PC-9 (cell line): ENCODE data around the gene RFTN1.

Source experiments
- EZH2 ChIP-seq: fragments of 200-600 bp; sonication (generic); IDR thresholded peaks from 2 replicates; pipeline ENCODE4 v1.8.0; 2017; ENCODE audit warnings: antibody characterized with exemption, low read depth
- TF ChIP-seq, protein P1 (sequence below): fragments of 200-600 bp; sonication (generic); conservative IDR thresholded peaks from 2 replicates; pipeline ENCODE4 v1.6.1; 2017; ENCODE audit warnings: mixed run types, antibody characterized with exemption, mild to moderate bottlenecking, moderate library complexity

DNA sequence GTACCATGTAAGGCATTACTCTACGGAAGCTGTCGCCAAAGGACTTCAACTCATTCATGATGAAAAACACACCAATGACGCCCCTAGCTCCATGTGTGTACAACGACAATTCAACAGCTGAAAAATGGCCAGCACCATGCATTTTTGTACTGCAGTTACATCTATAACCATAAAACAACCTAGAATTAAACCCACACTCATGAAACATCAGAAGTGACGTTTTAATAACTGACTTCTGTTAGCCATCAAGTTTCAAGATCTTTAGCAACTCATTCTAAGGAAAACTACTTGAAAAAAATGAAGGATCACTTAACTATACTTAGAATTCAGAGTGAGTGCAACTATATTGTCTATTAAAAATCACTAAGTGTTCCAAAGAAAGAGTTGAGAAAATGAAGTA, 84.9 kb downstream of the RFTN1 start:
- TF ChIP-seq, protein P1, sequence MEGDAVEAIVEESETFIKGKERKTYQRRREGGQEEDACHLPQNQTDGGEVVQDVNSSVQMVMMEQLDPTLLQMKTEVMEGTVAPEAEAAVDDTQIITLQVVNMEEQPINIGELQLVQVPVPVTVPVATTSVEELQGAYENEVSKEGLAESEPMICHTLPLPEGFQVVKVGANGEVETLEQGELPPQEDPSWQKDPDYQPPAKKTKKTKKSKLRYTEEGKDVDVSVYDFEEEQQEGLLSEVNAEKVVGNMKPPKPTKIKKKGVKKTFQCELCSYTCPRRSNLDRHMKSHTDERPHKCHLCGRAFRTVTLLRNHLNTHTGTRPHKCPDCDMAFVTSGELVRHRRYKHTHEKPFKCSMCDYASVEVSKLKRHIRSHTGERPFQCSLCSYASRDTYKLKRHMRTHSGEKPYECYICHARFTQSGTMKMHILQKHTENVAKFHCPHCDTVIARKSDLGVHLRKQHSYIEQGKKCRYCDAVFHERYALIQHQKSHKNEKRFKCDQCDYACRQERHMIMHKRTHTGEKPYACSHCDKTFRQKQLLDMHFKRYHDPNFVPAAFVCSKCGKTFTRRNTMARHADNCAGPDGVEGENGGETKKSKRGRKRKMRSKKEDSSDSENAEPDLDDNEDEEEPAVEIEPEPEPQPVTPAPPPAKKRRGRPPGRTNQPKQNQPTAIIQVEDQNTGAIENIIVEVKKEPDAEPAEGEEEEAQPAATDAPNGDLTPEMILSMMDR = no peak
- TF ChIP-seq EZH2 = no peak
